LNCaP clone FGC (cell line): ENCODE measurements around the gene KRTAP10-4.
"Not testable (repeated sequence)": the region's sequence is repeated elsewhere in the genome, so short reads cannot be mapped to it uniquely, and the experiment has no call there.

Experiments
- DNase-seq: peaks from one replicate; pipeline ENCODE4 v3.0.0-alpha.2; 2011; ENCODE audit warnings: low read depth
- H3K4me3 ChIP-seq: 2 replicates; pipeline ENCODE4 v1.5.1; 2011; ENCODE audit warnings: mild to moderate bottlenecking, low read depth, low read length, control low read depth
- CTCF ChIP-seq: IDR thresholded peaks from 2 replicates; pipeline ENCODE4 v1.5.1; 2012; ENCODE audit warnings: mild to moderate bottlenecking; ENCODE audit not compliant: control insufficient read depth, insufficient read depth; ENCODE audit errors: extremely low read depth

The KRTAP10-4 gene

GRCh38 chr21:44576025-44576420 is 2.5 kb downstream of the KRTAP10-4 start:
- no peak for TF ChIP-seq CTCF

GRCh38 chr21:44578371-44579055 is 5.0 kb downstream of the KRTAP10-4 start:
- H3K4me3 ChIP-seq = no peak overlapping the region
- TF ChIP-seq CTCF = no peak
- no peak for DNase-seq

More at GRCh38 chr21:44576025-44576420, 2.5 kb downstream of the KRTAP10-4 start:
- H3K4me3 ChIP-seq = no peak overlapping the region
- DNase-seq = no peak

- H3K4me3 ChIP-seq = no peak overlapping the region
- no peak for TF ChIP-seq CTCF
- no peak for DNase-seq
Observed at GRCh38 chr21:44579056-44579832, 5.7 kb downstream of the KRTAP10-4 start.

- no peak overlapping the region for H3K4me3 ChIP-seq
- no peak for TF ChIP-seq CTCF
- DNase-seq = no peak
Observed at GRCh38 chr21:44579833-44580144, 6.3 kb downstream of the KRTAP10-4 start.

- not testable (repeated sequence) for H3K4me3 ChIP-seq, DNase-seq
Observed at GRCh38 chr21:44580231-44580821, 6.8 kb downstream of the KRTAP10-4 start, which contains the start of gene KRTAP10-5. KRTAP10-5 (minus strand) TSS chr21:44580604; CDS start chr21:44580578, 26 bp downstream.

GRCh38 chr21:44581158-44581557 is 7.6 kb downstream of the KRTAP10-4 start:
- no peak for DNase-seq
- H3K4me3 ChIP-seq = no peak overlapping the region
- TF ChIP-seq CTCF = no peak

- no peak overlapping the region for H3K4me3 ChIP-seq
- DNase-seq = no peak
- TF ChIP-seq CTCF = no peak
Observed at GRCh38 chr21:44582055-44582454, 8.5 kb downstream of the KRTAP10-4 start.
